ENCODE data around the gene CFAP61. TPM values are rescaled to one million over a fixed set of nuclear protein-coding genes. Genes with fewer than 3 reads are reported as not detected.

Gene CFAP61
- total and polyA plus RNA-seq, 2 donors: 0.32 to 0.35 TPM

GRCh38 chr20:20184149-20184548, 131.8 kb downstream of the CFAP61 start:
- 81% methylated on average over 1 of the region's 1 CpG for WGBS
- H3K27ac ChIP-seq (ENCODE audit: low read depth): no peak overlapping the region
- no peaks in the 10 kb centered on the region for H3K4me1 ChIP-seq (ENCODE audit: insufficient read depth)
- DNase-seq (ENCODE audit: extremely low spot score): no peak
- no peak overlapping the region for H3K4me3 ChIP-seq (ENCODE audit: low read depth, low read length)
- H3K36me3 ChIP-seq (ENCODE audit: insufficient read depth): no peaks in the 10 kb centered on the region

GRCh38 chr20:20184706-20185105, 132.4 kb downstream of the CFAP61 start:
- no peak for DNase-seq (ENCODE audit: extremely low spot score)
- Histone ChIP-seq H3K36me3 (ENCODE audit: insufficient read depth) (no peaks in the 10 kb centered on the region), H3K4me3 (ENCODE audit: low read depth, low read length) (no peak overlapping the region), H3K27ac (ENCODE audit: low read depth) (no peak overlapping the region), H3K4me1 (ENCODE audit: insufficient read depth) (no peaks in the 10 kb centered on the region)
- WGBS: 80% methylated on average over 2 of the region's 2 CpGs

GRCh38 chr20:20188647-20189046, 136.3 kb downstream of the CFAP61 start:
- Histone ChIP-seq H3K36me3 (ENCODE audit: insufficient read depth) (no peaks in the 10 kb centered on the region), H3K4me3 (ENCODE audit: low read depth, low read length) (no peak overlapping the region), H3K27ac (ENCODE audit: low read depth) (no peak overlapping the region), H3K4me1 (ENCODE audit: insufficient read depth) (no peaks in the 10 kb centered on the region)
- 68% methylated on average over 1 of the region's 1 CpG for WGBS
- no peak for DNase-seq (ENCODE audit: extremely low spot score)

GRCh38 chr20:20192366-20192765, 140.0 kb downstream of the CFAP61 start:
- Histone ChIP-seq H3K36me3 (ENCODE audit: insufficient read depth) (no peaks in the 10 kb centered on the region), H3K4me3 (ENCODE audit: low read depth, low read length) (no peak overlapping the region), H3K27ac (ENCODE audit: low read depth) (no peak overlapping the region), H3K4me1 (ENCODE audit: insufficient read depth) (no peaks in the 10 kb centered on the region)
- WGBS: 68% methylated on average over 6 of the region's 6 CpGs
- no peak for DNase-seq (ENCODE audit: extremely low spot score)

GRCh38 chr20:20195021-20195705, 142.8 kb downstream of the CFAP61 start:
- Histone ChIP-seq H3K27ac (ENCODE audit: low read depth) (no peak overlapping the region), H3K4me1 (ENCODE audit: insufficient read depth) (no peaks in the 10 kb centered on the region), H3K4me3 (ENCODE audit: low read depth, low read length) (no peak overlapping the region), H3K36me3 (ENCODE audit: insufficient read depth) (no peaks in the 10 kb centered on the region)
- DNase-seq (ENCODE audit: extremely low spot score): no peak
- WGBS: 50% methylated on average over 6 of the region's 6 CpGs

- DNase-seq (ENCODE audit: extremely low spot score): no peak
Measured at GRCh38 chr20:20196610-20197009, 144.3 kb downstream of the CFAP61 start.

GRCh38 chr20:20198011-20198410, 145.7 kb downstream of the CFAP61 start:
- Histone ChIP-seq H3K4me3 (ENCODE audit: low read depth, low read length) (no peak overlapping the region), H3K27ac (ENCODE audit: low read depth) (no peak overlapping the region), H3K36me3 (ENCODE audit: insufficient read depth) (no peaks in the 10 kb centered on the region), H3K4me1 (ENCODE audit: insufficient read depth) (no peaks in the 10 kb centered on the region)
- no peak for DNase-seq (ENCODE audit: extremely low spot score)
- 88% methylated on average over 1 of the region's 1 CpG for WGBS

More at GRCh38 chr20:20196610-20197009, 144.3 kb downstream of the CFAP61 start:
- no peaks in the 10 kb centered on the region for H3K36me3 ChIP-seq (ENCODE audit: insufficient read depth)
- no peaks in the 10 kb centered on the region for H3K4me1 ChIP-seq (ENCODE audit: insufficient read depth)
- H3K27ac ChIP-seq (ENCODE audit: low read depth): no peak overlapping the region
- no peak overlapping the region for H3K4me3 ChIP-seq (ENCODE audit: low read depth, low read length)
- 86% methylated on average over 10 of the region's 10 CpGs for WGBS

- WGBS: 29% methylated on average over 24 of the region's 24 CpGs
- no peaks in the 10 kb centered on the region for H3K36me3 ChIP-seq (ENCODE audit: insufficient read depth)
- H3K27ac ChIP-seq (ENCODE audit: low read depth): no peak overlapping the region
- no peak for DNase-seq (ENCODE audit: extremely low spot score)
- no peak overlapping the region for H3K4me3 ChIP-seq (ENCODE audit: low read depth, low read length)
- no peaks in the 10 kb centered on the region for H3K4me1 ChIP-seq (ENCODE audit: insufficient read depth)
Measured at GRCh38 chr20:20199361-20200160, 147.2 kb downstream of the CFAP61 start.

- Histone ChIP-seq H3K36me3 (ENCODE audit: insufficient read depth) (no peaks in the 10 kb centered on the region), H3K4me3 (ENCODE audit: low read depth, low read length) (no peak overlapping the region), H3K4me1 (ENCODE audit: insufficient read depth) (no peaks in the 10 kb centered on the region), H3K27ac (ENCODE audit: low read depth) (no peak overlapping the region)
- no peak for DNase-seq (ENCODE audit: extremely low spot score)
- 65% methylated on average over 3 of the region's 3 CpGs for WGBS
Measured at GRCh38 chr20:20201124-20201523, 148.8 kb downstream of the CFAP61 start.

- Histone ChIP-seq H3K4me3 (ENCODE audit: low read depth, low read length) (no peak overlapping the region), H3K27ac (ENCODE audit: low read depth) (no peak overlapping the region), H3K36me3 (ENCODE audit: insufficient read depth) (no peaks in the 10 kb centered on the region), H3K4me1 (ENCODE audit: insufficient read depth) (no peaks in the 10 kb centered on the region)
- 52% methylated on average over 7 of the region's 7 CpGs for WGBS
- no peak for DNase-seq (ENCODE audit: extremely low spot score)
Measured at GRCh38 chr20:20201639-20202038, 149.3 kb downstream of the CFAP61 start.

- no peak overlapping the region for H3K27ac ChIP-seq (ENCODE audit: low read depth)
- 71% methylated on average over 8 of the region's 8 CpGs for WGBS
- no peak overlapping the region for H3K4me3 ChIP-seq (ENCODE audit: low read depth, low read length)
- H3K36me3 ChIP-seq (ENCODE audit: insufficient read depth): no peaks in the 10 kb centered on the region
- H3K4me1 ChIP-seq (ENCODE audit: insufficient read depth): no peaks in the 10 kb centered on the region
- no peak for DNase-seq (ENCODE audit: extremely low spot score)
Measured at GRCh38 chr20:20202768-20203167, 150.4 kb downstream of the CFAP61 start.

- DNase-seq (ENCODE audit: extremely low spot score): no peak
- WGBS: 75% methylated on average over 2 of the region's 2 CpGs
- Histone ChIP-seq H3K36me3 (ENCODE audit: insufficient read depth) (no peaks in the 10 kb centered on the region), H3K4me1 (ENCODE audit: insufficient read depth) (no peaks in the 10 kb centered on the region), H3K27ac (ENCODE audit: low read depth) (no peak overlapping the region), H3K4me3 (ENCODE audit: low read depth, low read length) (no peak overlapping the region)
Measured at GRCh38 chr20:20203784-20204183, 151.5 kb downstream of the CFAP61 start.

- Histone ChIP-seq H3K36me3 (ENCODE audit: insufficient read depth) (no peaks in the 10 kb centered on the region), H3K27ac (ENCODE audit: low read depth) (no peak overlapping the region), H3K4me3 (ENCODE audit: low read depth, low read length) (no peak overlapping the region), H3K4me1 (ENCODE audit: insufficient read depth) (no peaks in the 10 kb centered on the region)
- DNase-seq (ENCODE audit: extremely low spot score): no peak
- WGBS: 59% methylated on average over 2 of the region's 2 CpGs
Measured at GRCh38 chr20:20204256-20204655, 151.9 kb downstream of the CFAP61 start.

GRCh38 chr20:20205141-20205861, 153.0 kb downstream of the CFAP61 start:
- Histone ChIP-seq H3K27ac (ENCODE audit: low read depth) (no peak overlapping the region), H3K4me1 (ENCODE audit: insufficient read depth) (no peaks in the 10 kb centered on the region), H3K36me3 (ENCODE audit: insufficient read depth) (no peaks in the 10 kb centered on the region), H3K4me3 (ENCODE audit: low read depth, low read length) (no peak overlapping the region)
- DNase-seq (ENCODE audit: extremely low spot score): no peak
- 53% methylated on average over 2 of the region's 2 CpGs for WGBS
